ENCODE results near the gene TPTE2.

DNA sequence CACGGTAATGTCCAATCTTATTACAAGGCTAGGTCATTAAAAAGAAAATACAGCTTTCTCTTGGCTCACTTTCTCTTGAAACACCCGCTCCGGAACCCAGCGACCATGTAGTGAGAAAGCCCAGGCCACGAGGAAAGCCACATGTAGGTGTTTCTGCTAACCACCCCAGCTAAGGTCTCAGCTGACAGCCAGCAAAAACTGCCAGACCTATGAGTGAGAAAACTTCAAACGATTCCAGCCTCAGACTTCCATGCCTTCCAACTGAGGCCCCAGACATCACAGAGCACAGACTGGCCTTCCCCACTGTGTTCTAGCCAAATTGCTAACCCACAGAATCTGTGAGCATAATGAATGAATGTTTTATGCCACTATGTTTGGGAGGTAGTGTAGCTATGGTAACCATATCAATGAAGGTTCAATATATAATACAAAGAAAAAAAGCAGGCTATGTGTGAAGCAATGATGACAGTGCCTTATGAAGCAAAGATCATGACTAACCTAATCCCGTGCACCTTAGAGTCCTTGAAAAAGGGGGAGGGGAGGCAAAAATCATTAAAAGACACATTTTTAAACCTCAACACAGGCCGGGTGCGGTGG, 11.9 kb upstream of the TPTE2 start:
- TF ChIP-seq, protein P1, sequence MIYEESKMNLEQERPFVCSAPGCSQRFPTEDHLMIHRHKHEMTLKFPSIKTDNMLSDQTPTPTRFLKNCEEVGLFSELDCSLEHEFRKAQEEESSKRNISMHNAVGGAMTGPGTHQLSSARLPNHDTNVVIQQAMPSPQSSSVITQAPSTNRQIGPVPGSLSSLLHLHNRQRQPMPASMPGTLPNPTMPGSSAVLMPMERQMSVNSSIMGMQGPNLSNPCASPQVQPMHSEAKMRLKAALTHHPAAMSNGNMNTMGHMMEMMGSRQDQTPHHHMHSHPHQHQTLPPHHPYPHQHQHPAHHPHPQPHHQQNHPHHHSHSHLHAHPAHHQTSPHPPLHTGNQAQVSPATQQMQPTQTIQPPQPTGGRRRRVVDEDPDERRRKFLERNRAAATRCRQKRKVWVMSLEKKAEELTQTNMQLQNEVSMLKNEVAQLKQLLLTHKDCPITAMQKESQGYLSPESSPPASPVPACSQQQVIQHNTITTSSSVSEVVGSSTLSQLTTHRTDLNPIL (CRISPR knock-in tag; IDR thresholded peaks at IDR 0.05; ENCODE audit: low read depth) = no peak
- TF ChIP-seq ZNF70 (CRISPR knock-in tag; IDR thresholded peaks at IDR 0.05) = no peak
- no peak for TF ChIP-seq ZNF8 (CRISPR knock-in tag; IDR thresholded peaks at IDR 0.05)
- TF ChIP-seq, protein P2, sequence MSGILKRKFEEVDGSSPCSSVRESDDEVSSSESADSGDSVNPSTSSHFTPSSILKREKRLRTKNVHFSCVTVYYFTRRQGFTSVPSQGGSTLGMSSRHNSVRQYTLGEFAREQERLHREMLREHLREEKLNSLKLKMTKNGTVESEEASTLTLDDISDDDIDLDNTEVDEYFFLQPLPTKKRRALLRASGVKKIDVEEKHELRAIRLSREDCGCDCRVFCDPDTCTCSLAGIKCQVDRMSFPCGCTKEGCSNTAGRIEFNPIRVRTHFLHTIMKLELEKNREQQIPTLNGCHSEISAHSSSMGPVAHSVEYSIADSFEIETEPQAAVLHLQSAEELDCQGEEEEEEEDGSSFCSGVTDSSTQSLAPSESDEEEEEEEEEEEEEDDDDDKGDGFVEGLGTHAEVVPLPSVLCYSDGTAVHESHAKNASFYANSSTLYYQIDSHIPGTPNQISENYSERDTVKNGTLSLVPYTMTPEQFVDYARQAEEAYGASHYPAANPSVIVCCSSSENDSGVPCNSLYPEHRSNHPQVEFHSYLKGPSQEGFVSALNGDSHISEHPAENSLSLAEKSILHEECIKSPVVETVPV (CRISPR knock-in tag; IDR thresholded peaks at IDR 0.05) = no peak
- no peak for TF ChIP-seq ARNTL (CRISPR knock-in tag; IDR thresholded peaks at IDR 0.05; ENCODE audit: borderline replicate concordance, low read depth)
- TF ChIP-seq, protein P3, sequence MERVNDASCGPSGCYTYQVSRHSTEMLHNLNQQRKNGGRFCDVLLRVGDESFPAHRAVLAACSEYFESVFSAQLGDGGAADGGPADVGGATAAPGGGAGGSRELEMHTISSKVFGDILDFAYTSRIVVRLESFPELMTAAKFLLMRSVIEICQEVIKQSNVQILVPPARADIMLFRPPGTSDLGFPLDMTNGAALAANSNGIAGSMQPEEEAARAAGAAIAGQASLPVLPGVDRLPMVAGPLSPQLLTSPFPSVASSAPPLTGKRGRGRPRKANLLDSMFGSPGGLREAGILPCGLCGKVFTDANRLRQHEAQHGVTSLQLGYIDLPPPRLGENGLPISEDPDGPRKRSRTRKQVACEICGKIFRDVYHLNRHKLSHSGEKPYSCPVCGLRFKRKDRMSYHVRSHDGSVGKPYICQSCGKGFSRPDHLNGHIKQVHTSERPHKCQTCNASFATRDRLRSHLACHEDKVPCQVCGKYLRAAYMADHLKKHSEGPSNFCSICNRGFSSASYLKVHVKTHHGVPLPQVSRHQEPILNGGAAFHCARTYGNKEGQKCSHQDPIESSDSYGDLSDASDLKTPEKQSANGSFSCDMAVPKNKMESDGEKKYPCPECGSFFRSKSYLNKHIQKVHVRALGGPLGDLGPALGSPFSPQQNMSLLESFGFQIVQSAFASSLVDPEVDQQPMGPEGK (CRISPR knock-in tag; IDR thresholded peaks at IDR 0.05; ENCODE audit: borderline replicate concordance) = no peak
- no peak for TF ChIP-seq ZFP30 (CRISPR knock-in tag; IDR thresholded peaks at IDR 0.05)
- TF ChIP-seq TCF4 (CRISPR knock-in tag; IDR thresholded peaks at IDR 0.05; ENCODE audit: borderline replicate concordance) = no peak
- no peak for TF ChIP-seq CSDC2 (CRISPR knock-in tag; IDR thresholded peaks at IDR 0.05)
- TF ChIP-seq, protein P4, sequence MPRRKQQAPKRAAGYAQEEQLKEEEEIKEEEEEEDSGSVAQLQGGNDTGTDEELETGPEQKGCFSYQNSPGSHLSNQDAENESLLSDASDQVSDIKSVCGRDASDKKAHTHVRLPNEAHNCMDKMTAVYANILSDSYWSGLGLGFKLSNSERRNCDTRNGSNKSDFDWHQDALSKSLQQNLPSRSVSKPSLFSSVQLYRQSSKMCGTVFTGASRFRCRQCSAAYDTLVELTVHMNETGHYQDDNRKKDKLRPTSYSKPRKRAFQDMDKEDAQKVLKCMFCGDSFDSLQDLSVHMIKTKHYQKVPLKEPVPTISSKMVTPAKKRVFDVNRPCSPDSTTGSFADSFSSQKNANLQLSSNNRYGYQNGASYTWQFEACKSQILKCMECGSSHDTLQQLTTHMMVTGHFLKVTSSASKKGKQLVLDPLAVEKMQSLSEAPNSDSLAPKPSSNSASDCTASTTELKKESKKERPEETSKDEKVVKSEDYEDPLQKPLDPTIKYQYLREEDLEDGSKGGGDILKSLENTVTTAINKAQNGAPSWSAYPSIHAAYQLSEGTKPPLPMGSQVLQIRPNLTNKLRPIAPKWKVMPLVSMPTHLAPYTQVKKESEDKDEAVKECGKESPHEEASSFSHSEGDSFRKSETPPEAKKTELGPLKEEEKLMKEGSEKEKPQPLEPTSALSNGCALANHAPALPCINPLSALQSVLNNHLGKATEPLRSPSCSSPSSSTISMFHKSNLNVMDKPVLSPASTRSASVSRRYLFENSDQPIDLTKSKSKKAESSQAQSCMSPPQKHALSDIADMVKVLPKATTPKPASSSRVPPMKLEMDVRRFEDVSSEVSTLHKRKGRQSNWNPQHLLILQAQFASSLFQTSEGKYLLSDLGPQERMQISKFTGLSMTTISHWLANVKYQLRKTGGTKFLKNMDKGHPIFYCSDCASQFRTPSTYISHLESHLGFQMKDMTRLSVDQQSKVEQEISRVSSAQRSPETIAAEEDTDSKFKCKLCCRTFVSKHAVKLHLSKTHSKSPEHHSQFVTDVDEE (CRISPR knock-in tag; IDR thresholded peaks at IDR 0.05) = no peak
- TF ChIP-seq ZFP3 (CRISPR knock-in tag; IDR thresholded peaks at IDR 0.05) = no peak
- TF ChIP-seq ESRRG (CRISPR knock-in tag; IDR thresholded peaks at IDR 0.05) = no peak
- TF ChIP-seq ISL1 (CRISPR knock-in tag; IDR thresholded peaks at IDR 0.05) = no peak

Data from SK-N-SH treated with all-trans-retinoic acid at 6 μM for 48 hours (cell line).